Measurements from ENCODE around the gene RNF32.
"Not testable (repeated sequence)": the region's sequence is repeated elsewhere in the genome, so short reads cannot be mapped to it uniquely, and the experiment has no call there.

Gene RNF32

GRCh38 chr7:156640949-156641485 is 443 bp downstream of the RNF32 start:
- DNase-seq (ENCODE audit: low spot score) (no peak), FAIRE-seq (no peak)

DNA sequence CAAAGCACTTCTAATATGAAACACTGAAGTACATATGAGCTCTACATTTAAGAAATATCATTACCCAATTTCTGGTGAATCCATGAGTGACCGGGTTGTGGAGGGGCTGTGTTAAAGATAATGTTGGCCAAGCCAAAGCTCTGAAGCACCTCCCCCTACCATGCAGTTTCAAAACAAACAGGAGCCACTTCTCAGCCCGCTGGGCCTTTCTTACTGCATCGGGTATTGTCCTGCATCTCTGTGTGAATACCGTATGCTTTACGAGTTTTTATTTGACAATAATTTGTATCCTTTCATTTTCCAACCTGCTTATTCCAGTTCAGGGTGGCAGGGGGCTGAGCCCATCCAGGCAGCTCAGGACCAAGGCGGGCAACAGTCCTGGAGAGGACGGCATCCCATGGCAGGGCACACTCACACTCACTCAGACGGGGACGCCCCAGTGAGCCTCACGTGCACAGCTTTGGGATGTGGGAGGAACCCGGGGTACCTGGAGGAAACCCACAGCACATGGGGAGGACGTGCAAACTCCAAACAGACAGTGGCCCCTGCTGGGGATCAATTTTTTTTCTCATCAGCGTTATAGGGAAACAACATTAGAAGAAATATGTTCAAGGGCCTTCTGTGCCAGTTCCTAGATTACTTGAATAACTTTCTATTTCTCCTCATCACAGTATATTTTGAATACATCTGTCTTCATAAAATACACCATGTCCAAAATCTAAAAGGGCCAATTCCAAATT is 1.9 kb downstream of the RNF32 start:
- DNase-seq (ENCODE audit: low spot score) (no peak), FAIRE-seq (no peak)

DNA sequence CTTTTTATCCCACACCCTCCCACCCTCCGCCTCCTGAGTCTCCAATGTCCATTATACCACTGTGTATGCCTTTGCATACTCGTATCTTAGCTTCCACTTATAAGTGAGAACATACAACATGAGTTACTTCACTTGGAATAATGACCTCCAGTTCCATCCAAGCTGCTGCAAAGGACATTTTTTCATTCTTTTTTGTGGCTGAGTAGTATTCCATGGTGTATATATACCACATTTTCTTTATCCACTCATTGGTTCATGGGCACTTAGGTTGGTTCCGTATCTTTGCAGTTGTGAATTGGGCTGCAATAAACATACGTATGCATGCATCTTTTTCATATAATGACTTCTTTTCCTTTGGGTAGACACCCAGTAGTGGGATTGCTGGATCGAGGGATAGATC is 6.8 kb downstream of the RNF32 start:
- not testable (repeated sequence) for FAIRE-seq; DNase-seq (ENCODE audit: low spot score)

DNA sequence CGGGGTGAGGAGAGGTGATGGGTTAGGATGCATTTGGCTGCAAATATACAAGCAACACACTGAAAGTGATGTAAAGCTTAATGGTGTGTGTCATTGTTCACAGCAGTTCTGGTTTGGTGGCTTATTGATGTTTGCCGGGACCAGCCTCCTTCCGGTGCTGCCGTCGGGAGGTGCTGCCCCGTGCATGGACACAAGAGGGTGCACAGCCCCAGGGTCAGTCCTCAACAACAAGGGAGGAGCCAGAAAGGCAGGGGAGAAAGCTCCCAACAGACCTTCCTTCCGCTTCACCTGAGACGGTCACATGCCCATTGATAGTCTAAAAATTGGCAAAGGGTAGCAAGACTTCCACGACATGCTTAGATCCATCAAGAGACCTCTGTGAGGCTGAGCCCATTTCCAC is 9.5 kb downstream of the RNF32 start:
- DNase-seq (ENCODE audit: low spot score), result peak; percentile 8
- no peak for FAIRE-seq

DNA sequence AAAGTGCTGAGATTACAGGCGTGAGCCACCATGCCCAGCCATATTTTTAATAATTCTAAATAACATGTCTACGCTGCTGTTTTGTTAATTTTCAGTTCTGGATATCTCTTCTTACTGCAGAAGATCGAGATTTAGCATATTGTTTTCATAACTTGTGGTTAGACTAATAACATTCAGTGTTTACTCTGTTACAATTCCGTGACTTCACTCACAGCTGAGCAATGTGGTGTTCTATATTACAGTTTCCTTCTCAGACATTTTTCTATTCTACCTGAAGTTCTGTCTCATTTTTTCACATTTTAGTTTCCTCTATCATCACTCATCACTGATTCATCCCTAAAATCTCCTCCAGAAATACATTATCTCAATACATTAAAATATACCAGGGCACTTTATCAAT is 10.9 kb downstream of the RNF32 start:
- FAIRE-seq (no peak), DNase-seq (ENCODE audit: low spot score) (no peak)

DNA sequence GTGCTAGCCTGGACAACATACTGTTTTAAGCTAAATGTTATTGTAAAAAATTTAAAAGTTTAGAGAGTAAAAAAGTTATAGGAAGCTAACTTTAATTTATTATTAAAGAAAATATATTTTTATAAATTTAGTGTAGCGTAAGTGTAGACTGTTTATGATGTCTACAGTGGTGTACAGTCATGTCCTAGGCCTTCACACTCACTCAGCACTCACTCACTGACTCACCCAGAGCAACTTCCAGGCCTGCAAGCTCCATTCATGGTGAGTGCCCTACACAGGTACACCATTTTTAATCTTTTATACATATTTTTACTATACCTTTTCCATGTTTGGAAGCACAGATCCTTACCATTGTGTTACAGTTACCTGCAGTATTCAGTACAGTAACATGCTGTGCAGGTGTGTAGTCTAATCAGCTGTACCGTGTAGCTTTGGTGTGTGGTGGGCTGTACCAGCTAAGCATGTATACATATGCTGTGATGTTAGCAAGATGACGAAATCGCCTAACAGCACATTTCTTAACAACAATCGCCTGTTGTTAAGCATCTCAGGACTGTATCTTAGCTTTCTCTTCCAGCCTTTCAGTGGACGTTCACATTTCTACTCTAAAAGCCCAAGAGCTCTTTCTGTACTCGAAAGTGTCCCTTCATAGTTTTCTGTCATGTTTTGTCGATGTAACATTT is 12.5 kb downstream of the RNF32 start:
- no peak for DNase-seq (ENCODE audit: low spot score)
- no peak for FAIRE-seq

DNA sequence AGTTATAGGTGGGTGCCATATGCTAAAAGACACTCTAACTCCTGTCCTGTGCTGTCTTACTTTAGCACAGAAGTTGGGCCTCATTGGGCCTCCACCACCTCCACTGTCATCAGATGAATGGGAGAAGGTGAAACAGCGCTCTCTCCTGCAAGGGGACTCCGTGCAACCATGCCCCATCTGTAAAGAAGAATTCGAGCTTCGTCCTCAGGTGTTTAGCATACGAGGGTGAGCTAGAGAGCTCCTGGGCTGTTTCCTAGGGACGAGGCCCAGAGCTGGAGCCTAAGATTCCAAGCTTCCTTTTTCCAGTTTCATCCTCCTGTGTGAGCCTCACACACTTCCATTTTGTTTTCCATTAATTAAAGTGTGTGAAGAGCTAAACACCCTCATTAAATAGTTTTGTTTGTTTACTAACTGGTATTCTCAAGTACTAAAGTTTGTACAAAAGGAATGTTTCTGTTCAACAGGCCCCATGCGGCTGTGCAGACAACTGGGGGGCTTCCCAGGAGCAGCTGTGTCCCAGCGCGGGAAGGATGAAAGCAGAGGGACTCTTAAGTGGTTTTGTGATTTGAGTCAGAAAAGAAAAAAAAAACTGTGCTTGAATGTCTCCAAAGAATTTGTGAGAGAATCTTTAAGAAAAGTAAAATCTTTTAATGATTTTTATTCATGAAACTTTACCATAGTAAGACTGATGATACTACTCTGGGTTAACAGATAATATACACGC is 14.1 kb downstream of the RNF32 start:
- FAIRE-seq, result no peak

GRCh38 chr7:156655251-156655650 is 14.7 kb downstream of the RNF32 start:
- FAIRE-seq, result no peak
- no peak for DNase-seq (ENCODE audit: low spot score)

More for the DNA sequence above, 14.1 kb downstream of the RNF32 start:
- no peak for DNase-seq (ENCODE audit: low spot score)

GRCh38 chr7:156655983-156656382 is 15.4 kb downstream of the RNF32 start:
- FAIRE-seq, result no peak

DNA sequence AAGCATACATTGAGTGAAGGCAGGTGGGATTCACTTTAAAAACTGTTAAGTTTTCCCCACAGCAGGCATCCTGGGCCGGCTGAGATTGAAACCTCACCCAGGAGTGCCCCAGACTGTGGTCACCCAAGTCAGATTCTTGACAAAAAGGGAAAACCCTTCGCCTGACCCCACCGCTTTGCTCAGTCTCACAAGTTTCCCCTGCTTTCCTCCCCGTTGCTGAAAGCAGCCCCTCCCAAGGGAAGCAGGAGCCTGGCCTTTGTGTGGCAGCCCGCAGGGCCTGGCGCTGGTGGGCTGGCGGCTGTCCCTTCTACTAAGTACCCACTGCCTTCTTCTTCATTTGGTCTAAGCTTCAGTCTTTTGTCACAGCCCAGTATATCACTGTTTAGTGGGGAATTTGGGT is 16.0 kb downstream of the RNF32 start:
- no peak for FAIRE-seq
- no peak for DNase-seq (ENCODE audit: low spot score)

More at GRCh38 chr7:156655983-156656382, 15.4 kb downstream of the RNF32 start:
- no peak for DNase-seq (ENCODE audit: low spot score)

- FAIRE-seq, result no peak
Observed at GRCh38 chr7:156657681-156658080, 17.1 kb downstream of the RNF32 start.

GRCh38 chr7:156659203-156659602 is 18.6 kb downstream of the RNF32 start:
- DNase-seq (ENCODE audit: low spot score), result no peak
- no peak for FAIRE-seq

More at GRCh38 chr7:156657681-156658080, 17.1 kb downstream of the RNF32 start:
- DNase-seq (ENCODE audit: low spot score), result no peak

DNA sequence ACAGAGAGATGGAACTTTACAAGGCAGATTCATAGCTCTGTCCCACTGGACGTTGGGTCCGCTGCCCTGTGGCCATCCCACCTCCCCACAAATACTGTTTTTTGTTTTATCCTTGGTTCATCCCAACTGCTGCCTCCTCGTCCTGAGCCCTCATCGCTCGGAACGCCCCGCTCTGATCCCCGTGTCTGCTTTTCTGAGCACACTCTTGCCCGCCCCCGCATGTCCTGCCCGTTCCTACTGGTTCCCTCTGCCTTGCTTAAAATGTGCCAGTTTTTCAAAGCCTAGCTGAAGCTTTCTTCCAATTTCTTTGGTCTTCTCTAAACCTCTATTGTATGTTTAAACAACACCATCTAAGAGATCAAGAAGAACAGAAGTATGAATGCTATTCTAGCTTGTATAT is 19.4 kb downstream of the RNF32 start:
- FAIRE-seq, result no peak
- DNase-seq (ENCODE audit: low spot score), result no peak

GRCh38 chr7:156661637-156662036 is 21.1 kb downstream of the RNF32 start:
- no peak for DNase-seq (ENCODE audit: low spot score)
- FAIRE-seq, result no peak

- DNase-seq (ENCODE audit: low spot score) (no peak), FAIRE-seq (no peak)
Observed at GRCh38 chr7:156662277-156662676, 21.7 kb downstream of the RNF32 start.

DNA sequence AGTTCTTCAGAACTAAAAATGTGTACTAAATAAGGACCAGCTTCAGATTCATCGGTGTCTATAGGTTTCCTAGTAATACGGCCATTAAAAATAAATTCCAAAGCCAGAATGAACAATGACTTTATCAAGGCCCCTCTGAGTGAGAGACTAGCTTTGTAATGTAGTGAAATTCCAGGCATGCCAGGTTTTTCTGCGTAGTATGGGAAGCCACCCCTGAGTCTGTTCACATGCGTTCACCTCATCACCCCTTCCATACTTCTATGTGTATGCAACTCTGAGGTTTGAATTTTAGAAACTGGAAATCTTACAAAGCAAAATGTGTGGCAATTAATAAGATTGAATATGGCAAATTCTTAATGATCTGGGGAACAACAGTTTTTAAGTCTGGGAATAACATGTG is 24.5 kb downstream of the RNF32 start:
- FAIRE-seq (no peak), DNase-seq (ENCODE audit: low spot score) (no peak)

DNA sequence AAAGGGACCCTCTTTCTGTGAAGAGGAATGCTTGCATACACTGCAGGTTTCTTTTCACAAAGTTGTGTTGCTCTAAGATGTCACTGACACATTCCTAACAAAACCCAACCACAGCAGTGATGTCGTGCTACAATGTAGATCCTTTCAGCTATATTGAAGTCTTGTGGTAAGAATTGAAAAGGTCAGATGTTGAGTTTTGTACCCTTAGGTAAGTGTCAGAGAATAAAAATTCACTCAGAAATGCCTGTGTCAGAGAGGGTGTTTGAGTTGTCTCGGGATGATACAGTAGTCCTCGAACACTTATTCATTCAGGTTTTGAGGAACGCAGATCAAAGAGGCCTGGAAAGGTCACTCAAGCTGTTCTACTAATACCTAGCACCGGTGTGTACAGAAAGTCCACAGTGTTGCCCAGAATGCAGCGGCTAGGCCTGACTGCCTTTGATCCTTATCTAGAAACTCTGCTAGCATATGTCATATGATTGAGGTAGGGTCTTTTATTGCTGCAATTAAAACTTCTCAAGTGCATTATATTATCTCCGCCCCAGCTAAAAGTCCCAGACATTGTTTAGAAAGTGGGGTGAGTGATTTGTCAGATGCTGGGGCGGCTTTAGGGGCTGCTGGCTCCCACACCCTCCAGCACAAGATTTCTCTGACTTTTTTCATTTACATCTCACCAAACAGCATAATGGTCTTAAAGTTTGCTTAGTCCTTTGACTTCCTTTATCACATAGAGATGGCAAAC is 26.0 kb downstream of the RNF32 start:
- DNase-seq (ENCODE audit: low spot score) (no peak), FAIRE-seq (no peak)

DNA sequence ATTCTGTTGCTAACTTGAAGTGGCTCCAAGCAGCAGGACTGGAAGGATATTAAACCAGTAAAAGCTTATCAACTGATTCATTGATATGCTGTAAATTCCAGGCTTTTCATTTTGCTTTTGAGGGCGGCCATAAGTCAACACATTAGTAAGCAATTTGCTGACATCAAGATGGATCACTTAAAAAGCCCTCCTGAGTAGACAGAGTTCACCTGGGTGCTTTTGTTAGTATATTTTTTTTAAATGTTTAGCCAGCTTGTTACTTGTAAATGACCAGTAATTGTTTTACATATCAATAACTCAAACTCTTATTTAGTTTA is 26.5 kb downstream of the RNF32 start:
- DNase-seq (ENCODE audit: low spot score), result no peak

GRCh38 chr7:156668130-156668741 is 27.7 kb downstream of the RNF32 start:
- no peak for FAIRE-seq
- DNase-seq (ENCODE audit: low spot score), result no peak

More for the DNA sequence above, 26.5 kb downstream of the RNF32 start:
- no peak for FAIRE-seq

GRCh38 chr7:156669035-156669828 is 28.7 kb downstream of the RNF32 start:
- no peak for FAIRE-seq

More at GRCh38 chr7:156669035-156669828, 28.7 kb downstream of the RNF32 start:
- DNase-seq (ENCODE audit: low spot score), result no peak

Data from urothelium cell line (cell line).